Hematopoietic multipotent progenitor cell (in vitro differentiated cells): Measurements from ENCODE around the gene NSMCE1. TPM values are rescaled to one million over a fixed set of nuclear protein-coding genes. Genes with fewer than 3 reads are reported as not detected.
"Not testable (repeated sequence)": the region's sequence is repeated elsewhere in the genome, so short reads cannot be mapped to it uniquely, and the experiment has no call there.

ENCODE experiments used
- DNase-seq, 3 donors: peaks; one replicate each; pipeline ENCODE4 v3.0.0-alpha.2; 2011 to 2015; ENCODE audit warnings: low read depth in 2 of 3, low spot score in 2 of 3
- total RNA-seq: library from RNA; depleted of rRNA; stranded (reverse); fragments of >200 nt; gene quantifications from one replicate; pipeline ENCODE4 v1.2.3, GENCODE V29; 2012

NSMCE1 gene
- total RNA-seq, 1 donor, result 78.4 TPM

DNA sequence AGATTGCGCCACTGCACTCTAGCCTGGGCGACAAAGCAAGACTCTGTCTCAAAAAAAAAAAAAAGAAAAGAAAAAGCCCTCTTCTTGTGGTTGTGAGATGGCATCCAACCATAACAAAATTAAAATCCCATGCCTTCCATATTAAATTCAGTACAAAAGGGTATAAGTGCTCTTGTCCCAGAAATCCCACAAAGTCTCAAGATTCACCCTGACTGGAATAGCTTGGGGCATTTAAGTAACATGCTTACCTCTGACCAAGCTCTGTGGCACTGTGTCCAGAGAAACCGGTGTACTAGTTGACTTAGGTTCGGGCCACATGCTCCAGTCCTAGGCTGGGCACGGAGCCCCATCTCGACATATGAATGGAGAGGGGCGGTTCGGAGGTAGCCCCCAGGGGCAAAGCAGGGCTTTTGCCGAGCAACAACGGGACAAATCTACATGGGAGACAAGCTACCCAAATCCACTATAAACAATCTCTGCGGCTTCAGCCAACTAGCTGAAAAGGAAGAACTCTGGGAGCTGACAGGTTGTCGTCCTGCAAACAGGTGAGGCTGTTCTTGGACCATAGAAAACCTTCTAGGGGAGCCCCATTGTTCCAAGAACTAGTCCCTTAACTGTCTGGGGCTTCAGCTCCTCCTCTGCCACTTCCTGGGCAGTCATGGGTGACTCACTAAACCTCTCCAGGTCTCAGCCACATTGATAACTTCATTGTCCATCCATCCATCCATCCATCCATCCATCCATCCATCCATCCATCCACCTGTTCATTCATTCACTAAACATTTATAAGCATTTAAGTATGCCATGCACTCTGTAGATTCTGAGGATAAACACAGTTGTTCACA is 34.9 kb upstream of the NSMCE1 start:
- no peak for DNase-seq

DNA sequence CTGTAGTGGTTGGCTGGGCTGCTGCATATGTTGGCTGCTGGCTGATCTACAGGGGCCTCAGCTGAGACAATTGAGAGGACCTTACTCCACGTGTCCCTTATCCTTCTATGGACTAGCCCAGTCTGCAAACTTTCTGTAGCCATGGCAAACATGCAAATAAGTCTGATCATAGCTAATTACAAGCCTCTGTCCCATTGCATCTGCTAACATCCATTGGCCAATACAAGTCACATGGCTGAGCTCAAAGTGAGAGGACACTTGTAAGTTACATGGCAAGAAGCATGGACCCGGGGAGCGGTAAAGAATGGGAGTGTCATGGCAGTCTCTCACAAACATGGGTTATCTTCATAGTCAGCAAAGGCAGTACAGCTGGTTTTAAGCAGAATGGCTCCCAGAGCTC is 33.6 kb upstream of the NSMCE1 start:
- no peak for DNase-seq

GRCh38 chr16:27301236-27301861 is 32.8 kb upstream of the NSMCE1 start:
- DNase-seq, result no peak

DNA sequence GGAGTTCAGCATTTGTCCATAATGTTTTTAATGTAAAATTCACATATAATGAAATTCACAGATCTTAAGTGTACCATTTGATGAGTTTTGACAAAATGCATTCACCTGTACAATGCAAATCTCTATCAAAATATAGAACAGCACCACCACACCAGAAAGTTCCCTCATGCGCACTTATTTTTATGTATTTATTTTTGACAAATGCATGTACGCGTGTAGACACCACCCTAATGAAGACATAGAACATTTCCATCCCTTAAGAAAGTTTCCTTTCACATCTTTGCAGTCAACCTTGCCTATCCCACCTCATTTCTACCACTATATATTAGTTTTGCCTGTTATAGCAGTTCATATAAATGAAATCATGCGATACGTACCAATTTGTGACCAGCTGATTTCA is 29.6 kb upstream of the NSMCE1 start:
- DNase-seq, result no peak

- no peak for DNase-seq
These were observed 24.8 kb upstream of the NSMCE1 start for GRCh38 chr16:27293343-27293742.

- no peak for DNase-seq
These were observed 23.2 kb upstream of the NSMCE1 start for GRCh38 chr16:27291722-27292240.

- no peak for DNase-seq
These were observed 22.5 kb upstream of the NSMCE1 start for GRCh38 chr16:27291106-27291505.

DNA sequence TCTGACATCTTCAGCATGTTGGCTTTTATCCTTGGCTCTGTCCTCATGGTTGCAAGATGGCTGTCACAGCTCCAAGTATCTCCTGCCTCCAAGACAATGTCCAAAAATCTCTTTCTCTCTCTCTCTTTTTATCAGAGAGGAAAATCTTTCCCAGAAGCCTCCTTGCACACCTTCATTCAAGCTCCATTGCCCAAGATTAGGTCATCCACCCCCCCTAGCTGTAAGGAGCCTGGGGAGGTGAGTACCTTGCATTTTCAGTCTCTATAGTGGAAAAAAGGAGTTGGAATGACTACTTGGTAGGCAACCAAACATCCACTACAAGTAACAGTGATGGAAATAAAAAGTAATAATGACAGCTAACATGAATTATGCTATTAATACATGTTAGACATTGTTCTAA is 22.0 kb upstream of the NSMCE1 start:
- DNase-seq, result no peak

DNA sequence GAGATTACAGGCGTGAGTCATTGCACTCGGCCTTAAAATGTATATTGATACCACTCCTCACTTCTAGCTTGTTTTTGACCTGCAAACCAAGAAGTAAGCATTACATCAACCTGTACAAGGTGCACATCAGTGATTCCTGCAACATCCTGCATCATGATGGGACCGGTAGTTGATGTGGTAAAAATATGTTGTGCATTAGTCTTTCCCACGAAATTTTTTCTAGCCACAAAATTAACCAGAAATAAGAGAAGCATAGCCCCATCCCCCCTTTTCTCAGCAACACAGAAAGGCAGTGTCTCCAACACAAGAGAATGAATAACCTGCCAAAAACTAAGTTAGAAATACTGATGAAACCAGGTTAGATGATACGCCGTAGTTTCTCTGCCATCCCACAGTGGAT is 21.1 kb upstream of the NSMCE1 start:
- no peak for DNase-seq

GRCh38 chr16:27288313-27288712 is 19.7 kb upstream of the NSMCE1 start:
- DNase-seq, result not testable (repeated sequence)

GRCh38 chr16:27287887-27288286 is 19.3 kb upstream of the NSMCE1 start:
- DNase-seq, result no peak

DNA sequence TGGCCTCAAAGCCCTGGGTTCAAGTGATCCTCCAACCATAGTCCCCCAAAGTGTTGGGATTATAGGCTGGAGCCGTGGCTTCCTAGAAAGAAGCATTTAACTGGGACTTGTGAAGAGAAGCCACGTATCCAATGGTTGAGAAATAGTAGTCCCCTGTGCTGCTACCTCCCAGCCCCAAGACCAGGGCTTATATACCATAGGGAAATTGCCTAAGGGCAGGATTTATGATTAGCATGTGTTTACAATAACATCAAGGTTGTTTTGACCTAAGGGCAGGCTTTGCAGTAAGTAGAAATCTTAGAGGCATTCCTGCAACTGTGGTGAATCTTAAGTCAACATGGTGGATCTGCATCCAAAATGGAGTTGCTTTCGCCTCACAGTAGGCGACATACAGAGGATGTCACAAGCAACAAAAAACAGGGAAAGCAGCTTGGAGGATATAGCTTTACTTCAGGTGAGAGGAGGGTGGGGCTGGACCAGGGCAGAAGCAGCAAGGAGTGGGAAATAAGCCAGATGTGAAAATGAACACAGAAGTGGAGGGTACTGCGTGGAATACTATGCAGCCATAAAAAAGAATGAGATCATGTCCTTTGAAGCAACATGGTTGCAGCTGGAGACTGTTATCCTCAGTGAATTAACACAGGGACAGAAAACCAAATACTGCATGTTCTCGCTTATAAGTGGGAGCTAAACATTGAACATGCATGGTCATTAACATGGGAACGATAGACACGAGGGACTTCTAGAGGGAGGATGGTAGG is 18.7 kb upstream of the NSMCE1 start:
- DNase-seq, result no peak

DNA sequence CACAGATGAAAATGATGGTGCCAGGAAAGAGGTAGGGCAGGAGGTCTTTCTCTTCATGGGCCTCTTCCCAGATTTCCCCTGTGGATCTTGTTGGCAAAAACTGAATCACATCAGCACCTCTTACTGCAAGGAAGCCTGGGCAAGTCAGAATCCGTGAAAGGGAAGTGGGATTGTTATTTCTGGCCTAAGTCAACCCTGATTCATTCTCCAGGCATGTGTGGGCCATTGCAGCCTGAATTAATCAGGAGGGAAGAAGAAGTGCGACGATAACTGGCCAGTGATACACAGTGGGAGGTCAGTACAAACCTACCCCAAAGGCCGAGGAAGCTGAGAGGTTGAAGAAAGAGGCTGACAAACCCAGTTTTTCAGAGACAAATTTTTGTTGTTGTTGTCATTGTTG is 17.9 kb upstream of the NSMCE1 start:
- no peak for DNase-seq

DNA sequence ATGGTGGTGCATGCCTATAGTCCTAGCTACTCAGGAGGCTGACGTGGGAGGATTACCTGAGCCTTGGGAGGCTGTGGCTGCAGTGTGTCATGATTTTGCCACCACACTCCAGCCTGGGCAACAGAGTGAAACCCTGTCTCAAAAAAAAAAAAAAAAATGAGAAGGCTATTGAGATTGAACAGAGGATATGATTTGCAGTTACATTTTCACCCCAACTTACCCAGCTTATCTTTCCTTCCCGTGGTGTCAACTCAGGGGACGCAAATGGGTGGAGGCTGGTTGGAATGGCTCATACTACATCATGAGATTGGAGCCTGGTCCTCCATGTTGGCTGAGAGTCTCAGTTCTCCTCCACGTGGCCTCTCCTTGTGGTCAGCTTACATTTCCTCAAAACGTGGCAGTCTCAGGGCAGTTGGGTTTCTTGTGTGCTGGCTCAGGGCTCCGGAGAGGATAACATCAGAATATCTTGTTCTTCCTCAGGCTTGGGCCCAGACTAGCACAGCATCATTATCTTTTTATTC is 17.2 kb upstream of the NSMCE1 start:
- DNase-seq, result peak in 1 of 3 donors; percentile 50

DNA sequence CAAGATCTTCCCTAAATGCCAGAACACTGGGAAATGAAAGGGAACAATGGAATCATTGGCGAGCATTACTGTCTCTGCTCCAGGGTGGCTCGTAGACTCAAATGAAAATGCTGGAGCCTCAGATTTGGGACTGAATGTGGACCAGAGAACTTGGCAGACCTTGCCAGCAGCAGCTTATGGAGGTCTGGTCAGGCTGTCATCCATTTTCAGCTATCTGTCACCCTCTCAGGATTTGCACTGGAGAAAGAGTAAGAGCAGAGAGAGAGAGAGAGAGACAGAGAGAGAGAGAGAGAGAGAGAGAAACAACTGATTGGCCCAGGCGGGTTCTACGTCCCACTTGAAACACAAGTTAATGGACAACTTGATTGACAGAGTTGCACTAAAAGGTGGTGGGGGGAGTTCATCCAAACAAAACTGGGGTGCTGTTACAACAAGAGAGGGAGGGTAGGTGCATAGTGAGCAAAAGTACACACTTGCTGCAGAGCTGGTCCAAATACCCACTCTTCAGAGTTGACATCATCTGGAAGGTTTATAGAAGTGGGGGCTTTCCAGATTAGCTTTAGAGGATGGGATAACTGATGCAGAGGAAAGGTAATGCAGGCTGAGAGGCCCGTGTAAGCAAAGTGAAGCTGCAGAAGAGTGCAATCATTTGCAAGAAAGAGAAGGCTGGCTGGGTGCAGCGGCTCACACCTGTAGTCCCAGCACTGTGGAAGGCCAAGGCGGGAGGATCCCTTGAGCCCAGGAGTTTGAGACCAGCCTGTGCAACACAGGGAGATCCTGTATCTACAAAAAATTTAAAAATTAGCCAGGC is 16.5 kb upstream of the NSMCE1 start:
- no peak for DNase-seq

DNA sequence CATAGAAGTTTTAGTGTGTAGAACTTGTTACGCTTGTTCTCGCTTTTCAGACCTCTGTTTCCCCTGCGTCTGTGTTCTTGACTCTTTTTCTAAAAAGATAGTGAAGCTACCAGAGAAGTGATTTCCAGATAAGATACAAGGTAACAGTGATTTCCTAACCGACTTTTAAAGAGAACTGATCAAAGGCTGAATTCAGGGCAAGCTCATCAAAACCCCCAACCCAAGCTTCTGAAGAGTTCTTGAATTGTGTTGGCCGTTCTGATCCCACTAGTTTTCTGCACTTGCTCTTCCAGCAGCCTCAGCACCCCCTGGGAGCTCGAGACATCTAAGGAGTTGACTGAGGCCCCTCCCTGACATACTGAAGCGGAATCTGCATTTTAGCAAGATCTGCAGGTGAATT is 12.7 kb upstream of the NSMCE1 start:
- no peak for DNase-seq

DNA sequence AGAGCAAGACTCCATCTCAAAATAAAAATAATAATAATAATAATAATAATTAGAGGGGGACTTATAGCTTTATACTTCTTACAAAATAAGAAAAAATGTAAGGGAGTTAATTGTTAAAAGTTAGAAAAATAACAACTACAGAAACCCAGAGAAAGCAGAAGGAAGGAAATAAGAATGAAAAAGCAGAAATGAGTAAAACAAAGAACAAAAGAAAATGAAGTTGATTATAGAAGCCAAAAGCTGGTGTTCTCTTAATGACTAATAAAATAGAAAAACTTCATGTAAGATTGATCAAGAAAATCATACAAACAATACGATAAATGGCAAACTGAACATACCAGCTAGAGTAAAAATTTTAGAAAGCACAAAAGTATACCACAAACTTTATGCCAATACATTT is 6.8 kb upstream of the NSMCE1 start:
- no peak for DNase-seq

DNA sequence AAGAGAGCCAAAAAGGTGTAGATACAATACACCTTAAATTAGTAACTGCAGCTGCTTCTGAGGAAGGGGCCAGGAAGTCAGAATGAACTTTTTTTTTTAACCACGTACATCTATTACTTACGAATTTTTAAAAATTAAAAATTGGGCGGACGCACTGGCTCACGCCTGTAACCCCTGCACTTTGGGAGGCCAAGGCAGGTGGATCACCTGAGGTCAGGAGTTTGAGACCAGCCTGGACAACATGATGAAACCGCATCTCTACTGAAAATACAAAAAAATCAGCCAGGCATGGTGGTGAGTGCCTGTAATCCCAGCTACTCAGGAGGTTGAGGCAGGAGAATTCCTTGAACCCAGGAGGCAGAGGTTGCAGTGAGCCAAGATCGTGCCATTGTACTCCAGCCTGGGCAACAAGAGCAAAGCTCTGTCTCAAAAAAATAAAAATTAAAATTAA is 5.9 kb upstream of the NSMCE1 start:
- not testable (repeated sequence) for DNase-seq

DNA sequence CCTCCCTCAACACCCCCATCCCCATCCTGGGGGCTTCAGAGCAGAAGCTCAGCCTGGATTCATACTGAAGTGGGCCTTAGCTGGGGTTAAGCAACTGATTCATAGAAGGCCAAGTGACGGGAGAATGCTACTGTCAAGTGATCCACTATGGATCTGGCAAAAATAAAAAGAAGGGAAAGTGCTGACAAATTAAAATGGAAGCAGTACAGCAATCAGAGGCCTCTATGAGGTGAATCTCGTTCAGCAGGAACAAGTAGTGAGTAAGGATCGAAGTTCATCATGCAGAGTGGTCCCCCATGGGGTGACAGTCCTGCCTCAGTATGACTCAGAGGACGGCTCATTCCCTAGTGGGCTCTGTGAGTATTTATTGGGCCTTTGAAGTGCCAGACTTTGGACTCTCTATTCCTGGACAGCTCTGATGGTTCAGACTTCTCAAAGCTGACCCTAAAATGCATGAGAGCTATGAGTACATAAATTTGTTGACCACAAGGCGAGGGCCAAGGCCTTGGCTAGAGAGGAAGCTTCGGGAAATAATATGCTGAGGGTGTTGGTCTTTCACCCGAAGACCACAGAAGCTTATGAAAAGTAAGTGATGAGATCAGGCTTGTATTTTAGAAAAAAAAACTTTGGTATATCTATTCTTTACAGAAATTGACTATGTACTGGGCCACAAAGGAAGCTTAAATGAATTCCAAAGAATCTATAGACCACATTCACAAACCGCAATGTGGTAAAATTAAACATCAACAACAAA is 5.3 kb upstream of the NSMCE1 start:
- DNase-seq, result no peak

DNA sequence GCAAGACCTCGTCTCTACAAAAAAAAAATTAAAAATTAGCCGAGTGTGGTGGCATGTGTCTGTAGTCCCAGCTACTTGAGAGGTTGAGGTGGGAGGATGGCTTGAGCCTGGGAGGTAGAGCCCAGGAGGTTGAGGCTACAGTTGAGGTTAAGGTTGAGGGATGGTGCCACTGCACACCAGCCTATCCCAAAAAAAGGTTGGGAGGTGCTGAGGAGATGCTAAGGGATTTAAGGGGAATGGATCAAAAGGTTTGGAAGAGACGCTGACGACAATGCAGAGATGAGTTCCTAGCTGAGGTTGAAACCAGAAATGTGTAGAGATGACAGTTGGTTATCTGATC is 4.7 kb upstream of the NSMCE1 start:
- DNase-seq, result no peak
